Skeletal muscle cell (primary cell): ENCODE results near the gene SOX2.

Experiments used
- DNase-seq: peaks from one replicate; pipeline ENCODE4 v3.0.0-alpha.2; 2010; ENCODE audit warnings: low read depth
- H3K4me3 ChIP-seq: 2 replicates; pipeline ENCODE4 v1.5.1; 2011; ENCODE audit warnings: low read depth, mild to moderate bottlenecking, control low read depth, low read length, moderate library complexity

Gene SOX2

GRCh38 chr3:181719991-181720680 is 8.4 kb downstream of the SOX2 start:
- DNase-seq: no peak
- no peak overlapping the region for H3K4me3 ChIP-seq

DNA sequence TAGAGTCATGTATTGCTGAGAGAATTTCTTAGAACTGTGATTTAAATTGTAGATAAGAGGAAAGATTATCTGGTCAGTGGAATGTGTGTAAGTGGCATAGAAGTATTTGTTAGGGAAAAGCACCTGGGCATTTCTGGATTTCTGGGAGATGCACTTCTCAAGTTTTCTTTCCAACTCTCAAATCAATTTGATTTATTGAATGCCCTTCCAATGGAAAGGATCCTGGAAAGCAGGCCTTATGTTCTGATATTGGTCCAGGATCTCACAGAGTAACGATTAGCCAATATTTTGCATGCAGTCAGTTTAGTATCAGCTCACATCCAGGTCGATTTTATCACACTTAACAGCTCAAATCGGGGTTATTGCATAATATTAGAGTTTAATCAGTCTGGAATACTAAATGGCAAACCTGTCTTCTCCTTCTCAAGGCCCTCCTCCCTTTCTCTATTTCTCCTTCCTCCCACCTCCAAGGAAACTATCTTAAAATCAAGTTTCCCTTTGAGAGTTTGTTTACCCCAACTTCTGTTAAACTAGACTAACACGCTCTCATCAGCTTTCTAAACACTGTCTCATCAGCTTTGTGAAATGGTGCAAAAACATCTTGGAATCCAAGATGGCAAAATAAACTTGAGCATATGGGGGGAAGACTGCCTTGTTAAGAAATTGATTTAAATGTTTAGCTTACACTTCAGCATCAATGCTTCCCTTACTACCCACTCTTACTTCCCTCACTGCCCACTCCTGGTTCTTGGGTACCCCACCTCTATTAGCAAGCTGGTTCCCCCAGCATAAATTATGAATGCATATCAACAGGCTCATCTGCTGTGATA is 9.5 kb downstream of the SOX2 start:
- no peak for DNase-seq
- H3K4me3 ChIP-seq: no peak overlapping the region

DNA sequence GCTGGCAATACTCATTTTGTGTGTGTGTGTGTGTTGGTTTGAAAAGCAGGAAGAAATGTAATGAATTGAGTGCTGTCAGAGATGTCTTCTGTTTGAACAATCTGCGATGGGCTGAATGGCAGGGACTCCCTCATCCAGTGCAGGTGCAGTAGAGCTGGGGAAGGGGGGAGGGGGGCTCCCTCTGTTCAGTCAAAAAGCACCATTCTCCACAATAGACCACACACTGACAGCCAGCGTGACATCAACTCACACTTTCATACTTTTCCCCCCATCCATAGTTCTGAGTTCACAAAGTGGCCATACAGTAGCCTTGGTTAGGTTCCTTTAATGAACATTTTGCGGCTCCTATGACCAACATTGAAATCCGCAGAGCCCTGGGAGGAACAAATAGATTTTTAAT is 10.4 kb downstream of the SOX2 start:
- no peak for DNase-seq

GRCh38 chr3:181722766-181723425 is 11.2 kb downstream of the SOX2 start:
- no peak overlapping the region for H3K4me3 ChIP-seq
- DNase-seq: no peak

More for the DNA sequence above, 10.4 kb downstream of the SOX2 start:
- no peak overlapping the region for H3K4me3 ChIP-seq

DNA sequence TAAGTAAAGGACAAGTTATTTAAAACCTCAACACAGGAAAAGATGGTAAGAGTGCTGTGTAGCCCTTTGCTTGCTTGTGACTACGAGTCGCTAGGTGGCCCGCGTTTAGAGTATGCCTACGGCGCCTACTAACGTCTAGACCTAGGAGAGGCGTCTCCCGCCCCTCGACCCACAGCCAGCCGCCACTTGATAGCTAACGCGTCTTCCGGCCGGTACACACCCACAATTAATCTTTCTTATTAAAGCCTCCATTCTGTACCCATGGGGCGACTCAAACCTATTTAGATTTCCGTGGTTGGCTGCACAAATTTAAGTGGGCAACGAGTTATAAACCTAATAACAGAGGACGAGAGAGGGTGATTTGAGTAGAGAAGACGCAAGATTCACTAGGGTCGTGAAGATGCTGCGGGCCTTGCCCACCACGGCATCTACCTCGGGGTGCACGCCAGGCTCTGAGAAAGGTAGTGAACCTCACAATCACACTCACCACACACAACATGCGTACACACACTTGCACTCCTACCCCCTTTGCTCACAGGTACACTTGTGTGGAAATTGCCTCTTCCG is 12.0 kb downstream of the SOX2 start:
- no peak overlapping the region for H3K4me3 ChIP-seq
- DNase-seq: no peak

- no peak overlapping the region for H3K4me3 ChIP-seq
- no peak for DNase-seq
These were observed 12.7 kb downstream of the SOX2 start for GRCh38 chr3:181724192-181724965.

DNA sequence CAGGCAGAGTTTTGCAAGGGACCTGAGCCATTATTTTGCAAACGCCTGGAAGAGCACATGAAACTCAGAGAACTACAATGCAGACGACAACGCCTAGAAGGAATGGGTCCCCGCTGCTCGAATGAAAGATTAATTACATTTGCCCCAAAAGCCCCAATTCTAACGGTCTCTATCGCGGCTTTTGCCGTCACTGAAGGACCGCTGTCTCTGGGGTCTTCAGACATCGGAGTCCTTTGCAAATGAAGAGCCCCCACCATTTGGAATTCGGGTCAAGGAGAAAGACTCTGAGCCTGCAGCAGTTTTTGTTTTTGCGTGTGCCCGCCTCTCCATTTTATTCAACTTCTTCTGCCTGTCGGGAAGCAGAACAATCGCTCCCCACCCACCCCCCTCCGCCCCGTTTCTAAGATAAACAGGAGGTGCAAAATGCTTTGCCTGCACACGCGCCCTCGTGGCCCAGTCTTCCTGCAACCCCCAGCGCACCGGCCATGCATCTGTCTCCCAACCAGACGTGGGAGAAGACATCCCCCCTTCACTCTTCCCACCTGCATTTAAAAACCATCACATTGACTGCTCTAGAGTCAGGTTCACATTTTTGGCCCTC is 13.5 kb downstream of the SOX2 start:
- H3K4me3 ChIP-seq: no peak overlapping the region

DNA sequence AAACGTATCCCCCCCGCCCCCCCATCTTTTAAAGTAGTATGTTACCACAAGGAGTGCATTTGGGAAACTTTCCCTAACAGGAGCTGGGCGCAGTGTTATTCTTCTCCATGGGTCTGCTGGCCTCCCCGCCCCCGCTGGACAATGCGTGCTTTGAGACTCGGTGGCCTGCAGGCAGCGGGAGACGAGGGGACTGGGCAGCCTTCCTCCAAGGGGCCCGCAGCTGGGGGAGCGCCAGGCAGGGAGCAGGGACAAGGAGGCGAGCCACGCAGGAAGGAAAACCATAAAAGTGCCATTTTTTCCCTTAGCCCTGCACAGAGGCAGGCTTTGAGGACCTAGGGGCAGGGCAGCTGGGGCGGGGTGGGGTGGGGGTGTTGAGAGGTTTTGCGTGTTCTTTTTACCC is 14.1 kb downstream of the SOX2 start:
- DNase-seq: no peak

More for the DNA sequence above, 13.5 kb downstream of the SOX2 start:
- no peak for DNase-seq

GRCh38 chr3:181726351-181727330 is 14.9 kb downstream of the SOX2 start:
- no peak for DNase-seq
- H3K4me3 ChIP-seq: peak overlapping the region; percentile 36

More for the DNA sequence above, 14.1 kb downstream of the SOX2 start:
- no peak overlapping the region for H3K4me3 ChIP-seq

- H3K4me3 ChIP-seq: peak overlapping the region; percentile 36
- no peak for DNase-seq
These were observed 15.8 kb downstream of the SOX2 start for GRCh38 chr3:181727341-181728032.

DNA sequence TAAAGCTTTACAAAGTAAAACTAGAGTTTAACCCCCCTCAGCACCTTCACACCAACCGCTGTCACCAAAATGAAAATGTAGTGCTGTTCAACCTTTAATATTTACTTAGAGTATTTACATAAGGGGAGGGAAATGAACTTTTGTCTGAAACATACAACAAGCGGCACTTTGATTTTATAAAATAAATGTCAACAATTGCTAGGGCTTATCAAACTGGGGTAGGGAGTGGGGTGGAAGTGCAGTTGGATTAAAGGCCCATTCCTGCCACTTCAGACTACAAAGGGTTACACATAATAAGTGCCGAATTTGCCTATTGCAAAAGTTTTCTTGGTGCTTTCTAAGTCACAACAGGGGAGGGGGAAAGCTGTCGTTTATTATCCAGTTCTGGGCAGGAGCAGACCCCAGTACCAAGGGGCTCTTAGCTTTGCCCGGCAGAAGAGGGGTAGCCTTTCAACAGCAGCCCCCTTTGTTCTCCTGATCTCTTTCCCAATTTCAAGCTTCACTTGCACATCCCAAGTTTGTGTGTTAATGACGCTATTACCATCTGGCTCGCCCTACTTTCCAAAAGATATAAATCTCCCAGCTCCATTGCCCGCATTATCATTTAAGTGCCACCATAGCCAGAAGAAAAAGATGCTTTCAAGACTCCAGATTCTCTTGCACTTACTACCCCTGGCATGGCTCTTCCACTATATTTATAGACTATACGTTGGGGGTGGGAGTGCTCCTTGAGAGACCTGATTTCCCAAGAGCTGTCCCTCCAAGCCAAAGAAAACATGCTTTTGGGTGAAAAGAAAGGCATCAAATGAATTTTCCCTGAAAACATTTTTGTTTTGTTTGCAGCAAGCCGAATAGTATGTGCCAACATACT is 17.0 kb downstream of the SOX2 start:
- no peak for DNase-seq
- no peak overlapping the region for H3K4me3 ChIP-seq

GRCh38 chr3:181729341-181729869 is 17.7 kb downstream of the SOX2 start:
- no peak overlapping the region for H3K4me3 ChIP-seq
- no peak for DNase-seq

- no peak for DNase-seq
- no peak overlapping the region for H3K4me3 ChIP-seq
These were observed 18.6 kb downstream of the SOX2 start for GRCh38 chr3:181730316-181730715.

DNA sequence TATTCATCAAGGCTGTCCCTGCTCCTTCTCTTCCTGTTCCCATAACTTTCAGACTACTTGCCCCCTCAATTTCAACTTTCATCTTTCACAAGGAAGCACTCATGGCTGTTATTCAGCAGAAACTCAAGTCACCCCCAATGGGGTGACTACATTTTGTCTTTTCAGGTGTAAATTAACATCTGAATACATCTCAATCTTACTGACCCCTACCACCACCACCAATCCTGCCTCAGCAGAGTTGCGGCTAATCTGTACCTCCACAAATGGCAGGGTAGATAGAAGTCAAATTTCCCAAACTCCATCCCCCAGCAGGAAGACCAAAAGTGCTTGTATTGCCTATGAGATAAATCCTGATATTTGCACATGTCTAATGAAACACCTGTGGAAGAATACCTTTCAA is 19.2 kb downstream of the SOX2 start:
- no peak overlapping the region for H3K4me3 ChIP-seq
- no peak for DNase-seq

- DNase-seq: no peak
- H3K4me3 ChIP-seq: no peak overlapping the region
These were observed 24.2 kb downstream of the SOX2 start for GRCh38 chr3:181735911-181736310.

GRCh38 chr3:181738551-181738950 is 26.8 kb downstream of the SOX2 start:
- DNase-seq: no peak
- no peak overlapping the region for H3K4me3 ChIP-seq
